HG02642 (cell line): ENCODE data around the gene PLBD2.
A peak's percentile ranks its signal among the peaks of the same experiment; 100 is the strongest.
"Not testable (repeated sequence)": the region's sequence is repeated elsewhere in the genome, so short reads cannot be mapped to it uniquely, and the experiment has no call there.

Source experiments
- ATAC-seq: cut with Tn5 transposase; IDR thresholded peaks from one replicate; pipeline ENCODE4 v1.9.1; 2021; ENCODE audit warnings: mild to moderate bottlenecking; ENCODE audit not compliant: unreplicated experiment, poor library complexity

The PLBD2 gene

DNA sequence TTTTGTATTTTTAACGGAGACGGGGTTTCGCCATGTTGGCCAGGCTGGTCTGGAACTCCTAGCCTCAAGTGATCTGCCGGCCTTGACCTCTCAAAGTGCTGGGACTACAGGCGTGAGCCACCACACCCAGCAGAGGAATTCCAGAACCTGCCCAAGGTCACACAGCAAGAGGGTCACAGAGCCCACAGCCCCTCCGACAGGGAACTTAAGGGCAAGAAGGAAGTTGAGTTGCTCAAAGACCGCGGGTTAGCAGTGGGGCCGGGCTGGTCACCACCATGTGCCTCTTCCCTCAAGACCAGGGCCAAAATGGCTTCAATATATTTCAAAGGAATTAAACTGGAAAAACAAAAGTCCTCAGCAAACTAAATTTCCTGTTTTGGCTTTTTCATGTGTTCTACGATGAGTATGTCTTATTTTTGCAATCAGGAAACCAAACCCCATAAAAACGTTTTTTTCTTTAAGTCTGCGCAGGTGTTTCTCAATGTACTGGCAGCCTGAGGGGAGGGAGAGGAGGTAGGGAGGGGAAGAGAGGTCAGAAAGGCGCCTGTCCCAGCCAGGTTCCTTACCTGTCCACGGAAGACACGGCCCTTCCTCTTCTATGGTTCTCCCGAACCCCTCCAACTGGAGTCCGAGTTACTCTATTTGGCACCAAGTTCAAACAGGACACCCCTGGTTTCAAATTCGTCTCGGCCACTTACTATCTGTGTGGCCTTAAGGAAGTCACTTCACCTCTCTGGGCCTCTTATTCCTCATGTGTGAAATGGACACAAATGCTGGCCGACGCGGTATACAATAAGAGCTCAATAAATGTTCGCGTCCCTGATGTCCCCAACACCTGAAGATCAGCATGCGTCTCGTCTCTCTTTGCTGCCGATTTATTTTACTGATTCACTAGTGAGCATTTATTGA lies 24.3 kb upstream of the PLBD2 start:
- peak; percentile 21 for ATAC-seq

DNA sequence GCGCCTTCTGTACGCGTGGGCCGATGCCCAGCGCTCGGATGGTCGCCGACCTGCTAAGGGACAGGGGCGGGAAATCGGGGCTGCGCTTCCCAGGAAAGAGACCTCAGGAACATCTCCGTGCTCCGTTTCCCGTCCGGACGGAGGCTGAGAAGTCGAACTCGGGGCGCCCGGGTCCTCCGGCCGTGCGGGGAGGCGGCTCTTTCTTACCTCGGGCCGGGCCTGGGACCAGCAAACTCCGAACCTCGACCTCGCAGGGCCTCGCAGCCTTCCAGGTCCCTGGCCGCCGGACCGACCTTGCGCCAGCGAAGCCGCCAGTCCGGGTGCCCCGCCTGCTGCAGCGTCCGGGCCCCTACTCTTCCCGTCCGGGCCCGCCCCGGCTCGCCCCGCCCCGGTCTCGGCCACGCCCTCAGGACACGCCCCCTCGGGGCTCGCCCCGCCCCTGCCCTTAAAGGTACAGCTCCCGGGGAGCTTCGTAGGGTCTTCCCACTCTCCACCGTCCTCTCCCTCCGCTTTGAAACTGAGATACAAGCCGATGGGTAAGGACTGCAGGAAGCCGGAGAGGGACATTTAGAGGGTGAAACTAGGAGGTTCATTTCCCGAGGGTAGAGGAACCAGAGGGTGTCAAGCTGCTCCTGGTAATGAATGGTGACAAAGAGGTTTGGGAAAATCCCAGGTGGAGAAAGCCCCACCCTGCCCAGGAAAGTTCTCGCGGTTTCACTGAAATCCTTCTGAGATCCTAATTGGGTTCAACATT lies 23.4 kb upstream of the PLBD2 start, which contains the start of gene SLC8B1:
SLC8B1 (minus strand) TSS at position 324 of the 754 bp plus-strand sequence. CDS start 2,231 bp downstream, outside the sequence.
- ATAC-seq, result peak; percentile 92

DNA sequence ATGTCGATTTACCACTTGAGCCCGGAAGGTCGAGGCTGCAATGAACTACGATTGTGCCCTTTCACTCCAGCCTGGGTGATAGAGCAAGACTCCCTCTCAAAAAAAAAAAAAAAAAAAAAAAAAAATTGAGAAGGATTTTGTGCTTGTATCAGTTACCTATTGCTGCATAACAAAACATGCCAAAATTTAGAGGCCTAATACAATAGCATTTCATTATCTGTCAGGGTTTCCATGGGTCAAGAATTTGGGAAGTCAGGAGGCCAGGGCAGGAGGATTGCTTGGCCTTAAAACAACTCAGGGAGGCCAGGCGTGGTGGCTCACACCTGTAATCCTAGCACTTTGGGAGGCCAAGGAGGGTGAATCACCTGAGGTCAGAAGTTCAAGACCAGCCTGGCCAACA lies 18.8 kb upstream of the PLBD2 start:
- no peak for ATAC-seq

DNA sequence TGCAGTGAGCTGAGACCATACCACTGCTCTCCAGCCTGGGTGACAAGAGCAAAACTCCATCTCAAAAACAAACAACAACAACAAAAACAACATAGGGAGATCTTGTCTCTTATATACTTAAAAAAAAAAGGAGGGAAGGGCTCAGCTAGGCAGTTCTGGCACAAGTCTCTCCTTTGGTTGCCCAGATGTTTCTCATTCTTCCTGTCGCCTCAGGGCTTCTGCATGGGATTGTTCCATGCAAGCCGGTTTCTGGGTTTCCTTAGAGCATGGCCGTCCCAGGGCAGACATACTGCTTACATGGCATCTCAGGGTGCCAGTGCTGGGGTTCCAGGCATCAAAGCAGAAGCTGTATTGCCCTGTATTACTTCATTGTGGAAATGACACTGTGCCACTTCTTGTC lies 18.3 kb upstream of the PLBD2 start:
- ATAC-seq, result no peak

DNA sequence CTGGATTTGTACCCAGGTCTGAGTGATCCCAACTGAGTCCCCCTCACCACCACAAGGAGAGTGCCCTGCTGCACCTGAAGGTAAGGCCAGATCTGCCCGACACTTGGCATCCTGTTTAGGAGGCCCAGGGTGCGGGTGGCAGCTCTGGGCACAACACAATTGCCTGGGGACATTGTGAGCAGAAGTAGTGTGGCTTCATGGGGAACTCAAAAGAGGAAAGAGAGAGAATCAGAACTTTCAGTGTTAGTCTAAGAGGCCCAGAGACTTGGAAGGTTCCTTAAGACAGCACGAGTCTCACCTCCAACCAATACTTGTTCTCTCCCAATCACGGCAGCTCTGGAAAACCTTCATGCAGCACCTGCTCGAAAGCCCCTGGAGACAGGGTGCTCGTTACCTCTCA lies 16.9 kb upstream of the PLBD2 start:
- ATAC-seq, result no peak

DNA sequence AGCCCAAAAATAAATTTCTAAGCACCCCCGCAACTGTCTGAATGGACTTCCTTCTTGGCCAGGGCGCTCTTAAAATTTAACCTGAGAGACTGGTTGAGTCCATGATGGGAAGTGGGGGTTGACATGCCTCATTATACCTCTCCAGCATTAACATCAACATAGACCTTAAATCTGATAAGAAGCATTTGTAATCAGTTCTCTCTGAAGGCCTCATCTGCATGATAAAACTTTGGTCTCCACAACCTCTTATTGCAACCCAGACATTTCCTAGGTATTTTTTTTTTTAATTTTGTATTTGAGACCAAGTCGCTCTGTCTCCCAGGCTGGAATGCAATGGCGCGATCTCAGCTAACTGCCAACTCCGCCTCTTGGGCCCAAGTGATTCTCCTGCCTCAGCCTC lies 13.1 kb upstream of the PLBD2 start:
- no peak for ATAC-seq

DNA sequence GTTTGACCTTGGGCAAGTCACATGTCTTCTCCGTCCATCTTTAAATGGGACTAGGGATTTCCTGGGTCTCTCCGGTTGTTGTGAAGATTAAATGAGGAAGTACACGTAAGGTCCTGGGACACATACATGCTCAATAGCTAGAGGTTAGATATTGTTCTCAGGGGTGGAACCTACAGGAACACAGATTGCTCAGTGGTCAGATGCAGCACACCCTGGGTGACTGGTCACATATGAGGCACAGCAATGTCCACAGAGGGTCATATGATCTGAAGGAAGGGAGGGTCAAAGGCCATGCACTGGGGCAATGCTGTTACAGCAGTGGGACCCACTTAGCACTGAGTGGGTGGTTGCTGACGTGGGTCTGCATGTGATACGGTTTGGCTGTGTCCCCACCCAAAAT lies 12.0 kb upstream of the PLBD2 start:
- no peak for ATAC-seq

DNA sequence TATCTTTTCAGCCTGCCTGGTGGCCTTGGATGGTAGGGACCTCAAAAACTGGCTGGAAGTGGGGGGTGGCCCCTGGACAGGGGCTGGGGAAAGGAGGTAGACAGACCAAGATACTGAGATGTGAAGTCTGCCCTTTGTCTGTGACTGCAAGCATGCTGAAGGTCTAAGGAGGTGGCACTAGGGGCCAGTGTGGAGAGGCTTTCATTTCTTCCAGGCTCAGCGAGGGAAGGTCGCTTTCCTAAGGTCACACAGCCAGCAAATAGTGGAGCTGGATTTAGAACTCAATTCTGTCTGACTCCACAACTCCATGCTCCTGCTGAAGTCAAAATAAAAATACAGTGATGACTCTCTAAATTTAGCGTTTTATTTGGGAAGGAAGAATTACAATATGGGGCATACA lies 11.3 kb upstream of the PLBD2 start:
- no peak for ATAC-seq

DNA sequence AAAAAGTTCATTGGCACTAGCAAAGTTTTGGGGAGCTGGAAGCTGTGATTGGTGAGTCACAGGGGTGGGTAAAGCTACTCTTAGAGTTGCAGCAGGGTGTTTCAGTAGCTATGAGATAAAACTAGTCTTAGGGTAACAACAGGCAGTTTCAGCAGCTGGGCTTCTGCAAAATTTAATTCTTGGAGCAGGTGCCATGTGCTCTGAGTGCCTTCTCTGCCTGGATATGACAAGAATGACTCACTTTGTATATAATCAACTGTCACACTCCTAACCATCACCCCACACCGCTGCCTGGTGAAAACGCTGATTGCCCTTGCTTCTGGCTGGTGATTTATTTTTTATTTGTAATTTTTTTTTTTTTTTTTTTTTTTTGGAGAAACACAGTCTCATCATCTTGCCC lies 10.5 kb upstream of the PLBD2 start:
- no peak for ATAC-seq

DNA sequence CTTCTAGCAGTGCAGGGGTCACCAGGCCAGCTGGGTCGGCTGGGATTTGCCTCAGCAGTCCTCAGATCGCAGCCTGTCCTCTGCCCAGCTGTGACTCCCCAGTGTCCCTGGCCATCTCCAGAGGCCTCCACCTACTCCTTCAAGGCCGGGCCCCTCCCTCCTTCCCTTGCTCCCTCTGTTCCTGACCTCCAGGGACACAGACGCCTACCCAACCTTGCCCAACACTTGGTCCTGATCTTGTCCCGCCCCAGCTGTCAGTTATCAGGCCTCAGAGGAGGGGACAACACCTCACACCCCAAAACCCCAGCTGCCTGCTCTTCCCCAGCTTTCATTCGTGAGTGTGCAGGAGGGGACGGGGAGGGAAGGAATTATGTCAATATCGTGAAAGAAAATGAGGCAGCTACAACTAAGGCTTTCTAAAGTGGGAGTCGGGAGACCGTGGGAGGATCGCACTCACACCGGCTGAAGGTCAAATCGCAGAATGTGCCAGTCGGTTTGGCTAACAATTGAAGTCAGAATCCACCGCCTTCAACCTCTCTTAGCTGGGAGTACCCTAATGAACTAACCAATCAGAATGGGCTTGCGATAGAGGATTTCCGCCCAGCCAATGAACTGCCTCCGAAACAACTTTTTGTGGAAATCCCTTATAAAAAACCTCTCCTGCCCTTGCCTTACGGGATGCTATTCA lies 9.4 kb upstream of the PLBD2 start:
- no peak for ATAC-seq

DNA sequence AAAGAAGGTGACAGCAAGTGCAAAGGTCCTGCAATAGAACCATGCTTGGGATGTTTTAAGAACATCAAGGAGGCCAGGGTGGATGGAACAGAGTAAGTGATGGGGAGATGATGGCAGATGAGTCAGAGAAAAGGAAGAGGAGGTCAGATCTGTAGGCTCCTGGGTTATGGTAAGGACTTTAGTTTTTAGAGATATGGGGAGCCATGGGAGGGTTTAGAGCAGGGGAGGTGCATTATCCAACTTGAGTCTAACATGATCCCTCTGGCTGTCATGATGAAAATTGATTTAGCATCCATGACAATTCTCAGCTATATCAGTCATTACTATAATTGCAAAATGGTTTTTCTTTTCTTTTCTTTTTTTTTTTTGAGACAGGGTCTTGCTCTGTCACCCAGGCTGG lies 7.3 kb upstream of the PLBD2 start:
- no peak for ATAC-seq

DNA sequence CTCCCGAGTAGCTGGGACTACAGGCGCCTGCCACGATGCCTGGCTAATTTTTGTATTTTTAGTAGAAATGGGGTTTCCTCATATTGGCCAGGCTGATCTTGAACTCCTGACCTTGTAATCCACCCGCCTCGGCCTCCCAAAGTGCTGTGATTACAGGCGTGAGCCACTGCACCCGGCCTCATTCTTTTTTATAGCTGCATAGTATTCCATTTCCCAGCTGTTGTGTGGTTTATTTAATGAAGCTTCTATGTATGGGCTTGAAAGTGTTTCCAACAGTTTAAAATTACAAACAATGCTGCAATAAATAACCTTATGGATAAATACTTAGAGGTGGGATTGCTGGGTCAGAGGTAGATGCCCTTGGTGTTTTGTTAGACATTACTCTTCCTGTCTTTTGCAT lies 4.2 kb upstream of the PLBD2 start:
- ATAC-seq, result not testable (repeated sequence)

DNA sequence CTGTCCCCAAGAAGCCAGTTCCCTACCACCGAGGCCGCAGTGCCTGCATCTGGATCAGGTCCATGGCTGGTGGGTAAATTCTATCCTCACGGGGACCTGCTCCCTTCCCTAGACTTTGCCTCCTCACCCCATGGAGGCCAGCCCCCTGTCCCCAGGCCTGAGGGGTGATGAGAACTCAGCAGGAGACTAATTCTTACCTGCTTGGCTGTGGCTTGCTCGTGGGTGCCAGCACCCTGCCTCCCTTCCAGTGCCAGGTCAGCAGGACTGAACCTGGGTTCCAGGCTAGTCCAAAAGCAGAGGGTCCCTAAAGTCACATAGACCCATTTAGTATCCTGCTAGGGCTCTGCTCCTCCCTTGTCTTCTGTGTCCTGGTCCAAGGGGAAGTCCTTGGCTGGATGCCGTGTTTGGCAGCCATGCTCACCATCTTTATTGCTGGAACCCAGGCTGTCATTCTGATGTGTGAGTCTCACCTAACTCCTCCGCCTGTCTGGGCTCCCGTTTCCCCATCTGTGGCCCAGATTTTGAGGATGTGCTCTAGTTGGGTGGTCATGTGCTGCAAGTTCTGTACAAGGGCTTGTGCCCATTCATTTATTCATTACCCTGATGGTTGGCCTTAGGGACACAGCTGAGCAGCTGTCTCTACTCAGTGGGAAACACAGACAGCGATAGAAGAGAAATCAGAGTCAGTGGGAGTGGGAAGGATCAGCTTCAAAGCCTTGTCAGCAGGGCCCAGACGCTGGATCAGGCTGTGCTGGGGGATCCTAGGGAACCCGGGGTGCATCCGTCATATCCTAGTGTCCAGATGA lies 949 bp downstream of the PLBD2 start:
- no peak for ATAC-seq

DNA sequence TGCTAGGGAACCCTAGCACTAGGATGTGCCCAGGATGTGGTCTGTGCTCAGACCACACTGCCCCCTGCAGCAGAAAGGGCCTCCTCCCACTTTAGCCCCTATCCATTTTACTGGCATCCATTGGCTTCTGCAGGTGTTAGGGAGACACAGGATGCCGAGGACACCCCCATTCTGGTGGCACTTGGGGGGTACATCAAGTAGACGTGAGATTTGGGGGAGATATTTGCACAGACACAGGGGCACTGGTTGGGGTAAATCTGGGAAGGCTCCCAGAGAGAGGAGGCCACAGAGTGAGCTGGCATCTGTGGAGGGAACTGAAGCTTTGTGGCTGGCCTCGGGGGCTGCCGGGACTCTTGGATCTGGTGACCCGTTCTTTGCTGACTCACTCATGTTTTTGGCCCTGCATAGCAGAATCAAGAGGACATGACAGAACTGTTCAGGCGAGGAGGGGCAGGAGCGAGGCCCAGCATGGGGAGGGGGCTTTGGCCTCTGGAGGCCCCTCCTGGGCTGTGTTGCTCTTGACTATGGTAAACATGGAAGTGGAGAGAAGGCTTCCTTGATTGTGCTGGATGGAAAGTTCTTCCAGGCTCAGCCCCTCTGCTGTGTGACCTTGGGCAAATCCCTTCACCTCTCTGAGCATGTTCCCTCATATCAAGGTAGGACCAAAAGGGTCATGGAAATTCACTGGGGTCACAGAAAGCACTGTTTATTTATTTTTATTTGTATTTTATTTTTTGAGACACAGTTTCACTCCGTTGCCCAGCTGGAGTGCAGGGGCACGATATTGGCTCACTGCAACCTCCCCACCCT lies 1.8 kb downstream of the PLBD2 start:
- no peak for ATAC-seq

DNA sequence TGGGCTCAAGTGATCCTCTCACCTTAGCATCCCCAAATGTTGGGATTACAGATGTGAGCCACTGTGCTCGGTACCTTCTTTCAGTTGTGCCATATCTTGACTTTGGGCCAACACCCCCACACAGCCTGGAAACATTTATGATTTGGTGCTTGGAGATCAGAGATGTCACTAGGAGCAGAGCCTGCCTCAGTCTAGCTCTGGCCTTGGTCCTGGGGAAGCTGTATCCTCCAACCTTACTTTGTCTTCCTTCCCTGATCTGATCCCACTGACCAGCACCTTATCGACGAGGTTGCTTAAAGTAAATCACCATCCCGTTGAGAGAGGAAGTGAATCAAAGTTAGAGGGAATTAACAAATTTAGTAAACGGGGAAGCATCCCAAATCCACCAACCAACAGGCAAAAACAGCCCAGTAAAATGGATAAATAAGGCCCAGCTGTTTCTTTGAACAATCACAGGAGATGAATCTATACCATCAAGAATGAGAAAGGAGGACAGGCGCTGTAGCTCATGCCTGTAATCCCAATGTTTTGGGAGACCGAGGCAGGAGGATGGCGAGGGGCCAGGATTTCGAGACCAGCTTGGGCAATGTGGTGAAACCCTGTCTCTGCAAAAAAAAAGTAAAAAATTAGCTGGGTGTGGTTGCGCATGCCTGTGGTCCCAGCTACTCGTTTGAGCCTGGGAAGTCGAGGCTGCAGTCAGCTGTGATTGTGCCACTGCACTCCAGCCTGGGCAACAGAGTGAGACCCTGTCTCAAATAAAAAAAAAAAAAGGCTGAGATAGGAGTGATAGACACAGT lies 3.4 kb downstream of the PLBD2 start:
- no peak for ATAC-seq

DNA sequence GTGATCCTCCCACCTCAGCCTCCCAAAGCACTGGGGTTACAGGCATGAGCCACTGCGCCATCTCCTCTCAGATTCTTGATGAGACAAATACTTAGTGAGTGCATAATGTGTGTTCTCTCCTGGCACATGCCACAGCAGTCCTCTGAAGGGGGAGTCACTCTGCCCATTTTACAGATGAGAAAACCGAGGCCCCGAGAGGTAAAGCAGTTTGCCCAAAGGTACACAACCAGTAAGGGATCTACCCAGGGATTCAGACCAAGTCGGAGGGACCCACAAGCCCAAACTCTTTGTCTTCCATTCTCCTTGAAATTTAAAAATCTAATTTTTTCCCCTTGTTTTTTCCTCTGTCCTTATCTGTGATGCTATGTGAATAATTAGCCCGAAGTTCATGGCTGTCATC lies 6.3 kb downstream of the PLBD2 start:
- no peak for ATAC-seq

DNA sequence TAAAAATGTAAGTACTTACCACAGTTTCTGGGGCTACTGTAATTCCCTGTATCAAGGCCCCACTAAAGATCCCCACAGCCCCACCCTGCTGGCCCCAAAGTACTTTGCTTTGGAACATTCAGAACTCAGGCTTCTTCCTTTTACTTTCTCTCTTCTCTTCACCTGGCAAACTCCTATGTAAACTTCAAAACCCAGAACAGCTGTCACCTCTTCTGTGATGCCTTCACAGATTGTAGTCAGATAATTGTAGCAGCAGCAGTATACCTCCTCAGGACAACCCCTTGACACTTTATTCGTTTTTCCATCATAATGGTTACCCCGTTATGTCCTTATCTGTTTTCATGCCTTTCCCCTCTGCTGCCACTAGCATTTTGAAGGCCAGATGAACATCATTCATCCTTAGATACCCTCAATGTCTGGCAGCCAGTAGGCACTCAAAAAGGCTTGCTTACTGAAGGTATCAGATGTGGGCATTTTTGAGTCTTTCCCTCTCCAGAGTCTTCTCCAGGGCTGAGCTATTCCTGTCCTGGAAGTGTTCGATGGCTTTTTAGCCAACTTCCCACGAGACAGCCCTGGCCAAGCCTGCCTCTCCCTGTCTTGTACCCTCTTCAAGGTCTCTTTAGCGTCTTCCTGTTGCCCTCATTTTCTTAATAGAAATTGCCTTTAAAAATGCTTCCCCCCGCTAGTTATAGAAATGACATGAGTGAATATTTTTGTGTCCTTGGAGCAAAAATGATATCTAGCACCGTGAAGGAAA lies 7.4 kb downstream of the PLBD2 start:
- no peak for ATAC-seq

DNA sequence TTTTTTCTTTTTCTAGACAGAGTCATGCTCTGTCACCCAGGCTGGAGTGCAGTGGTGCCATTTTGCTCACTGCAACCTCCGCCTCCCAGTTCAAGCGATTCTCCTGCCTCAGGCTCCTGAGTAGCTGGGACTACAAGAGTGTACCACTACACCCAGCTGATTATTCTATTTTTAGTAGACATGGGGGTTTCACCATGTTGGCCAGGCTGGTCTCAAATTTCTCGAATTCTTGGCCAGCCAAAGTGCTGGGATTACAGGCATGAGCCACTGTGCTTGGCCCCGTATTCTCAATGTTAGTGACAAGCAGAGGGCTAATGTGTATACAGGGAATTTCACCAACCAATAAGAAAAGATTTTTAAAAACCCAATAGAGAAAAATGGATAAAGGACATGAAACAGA lies 8.4 kb downstream of the PLBD2 start:
- no peak for ATAC-seq
